Hypothalamus (tissue), 51 donors: ENCODE measurements around the gene STXBP6.
"Not testable (repeated sequence)": the region's sequence is repeated elsewhere in the genome, so short reads cannot be mapped to it uniquely, and the experiment has no call there.

Experiments
- DNase-seq, 51 donors: peaks; one replicate each; lab custom pipeline; 2025; lab: John Stamatoyannopoulos, UW

The STXBP6 gene

GRCh38 chr14:24783791-24784190 lies 266.2 kb downstream of the STXBP6 start:
- no peak for DNase-seq

- DNase-seq = no peak
Measured at GRCh38 chr14:24780281-24780680, 269.7 kb downstream of the STXBP6 start.

- DNase-seq = no peak
Measured at GRCh38 chr14:24777678-24778077, 272.3 kb downstream of the STXBP6 start.

- no peak for DNase-seq
Measured at GRCh38 chr14:24775950-24776349, 274.0 kb downstream of the STXBP6 start.

GRCh38 chr14:24774187-24774915 lies 275.6 kb downstream of the STXBP6 start:
- DNase-seq = no peak

GRCh38 chr14:24773564-24773963 lies 276.4 kb downstream of the STXBP6 start:
- DNase-seq = not testable (repeated sequence)

- no peak for DNase-seq
Measured at GRCh38 chr14:24766434-24766833, 283.5 kb downstream of the STXBP6 start.

- no peak for DNase-seq
Measured at GRCh38 chr14:24761141-24761540, 288.8 kb downstream of the STXBP6 start.
